GM10248 (cell line): ENCODE measurements around the gene FLRT2.

Source experiments
- CTCF ChIA-PET: fragments of 300-600 bp; sonication (Branson Sonifier 250); formaldehyde crosslinking; extraction: SDS; loops from one replicate; lab custom pipeline; 2021; ENCODE audit warnings: antibody characterized with exemption; lab: Yijun Ruan, JAX
- POLR2A ChIA-PET: fragments of 350-650 bp; sonication (Branson Sonifier 250); formaldehyde crosslinking; extraction: SDS; loops from one replicate; lab custom pipeline; 2020; ENCODE audit warnings: antibody characterized with exemption; lab: Yijun Ruan, JAX
- DNase-seq: peaks from one replicate; pipeline ENCODE4 v3.0.0; 2012; ENCODE audit errors: extremely low spot score
- CTCF ChIP-seq: IDR thresholded peaks from 2 replicates; pipeline ENCODE4 v1.5.1; 2012; ENCODE audit warnings: mild to moderate bottlenecking, low read depth; ENCODE audit errors: extremely low read depth, missing control alignments, control extremely low read depth

The FLRT2 gene

GRCh38 chr14:85529803-85530574 lies at the start of gene FLRT2:
Gene FLRT2 (plus strand): TSS chr14:85530144. CDS start chr14:85621515, 91,371 bp downstream.
- POLR2A ChIA-PET: no interaction called here
- no peak for DNase-seq
- TF ChIP-seq CTCF: no peak
- CTCF ChIA-PET: no interaction called here

- ChIA-PET POLR2A (no interaction called here), CTCF (no interaction called here)
- TF ChIP-seq CTCF: no peak
- DNase-seq: no peak
Measured at GRCh38 chr14:85481471-85481870, 48.5 kb upstream of the FLRT2 start.

- TF ChIP-seq CTCF: no peak
- ChIA-PET POLR2A (no interaction called here), CTCF (no interaction called here)
- no peak for DNase-seq
Measured at GRCh38 chr14:85482552-85482951, 47.4 kb upstream of the FLRT2 start.

- POLR2A ChIA-PET: no interaction called here
- CTCF ChIA-PET: no interaction called here
- TF ChIP-seq CTCF: no peak
- DNase-seq: no peak
Measured at GRCh38 chr14:85483037-85483436, 46.9 kb upstream of the FLRT2 start.

- POLR2A ChIA-PET: no interaction called here
- TF ChIP-seq CTCF: no peak
- no peak for DNase-seq
- CTCF ChIA-PET: no interaction called here
Measured at GRCh38 chr14:85483652-85484051, 46.3 kb upstream of the FLRT2 start.

- POLR2A ChIA-PET: no interaction called here
- TF ChIP-seq CTCF: no peak
- CTCF ChIA-PET: no interaction called here
- no peak for DNase-seq
Measured at GRCh38 chr14:85487215-85487614, 42.7 kb upstream of the FLRT2 start.
